ENCODE data around the gene OR51I1. TPM values are rescaled to one million over a fixed set of nuclear protein-coding genes. Genes with fewer than 3 reads are reported as not detected.

The OR51I1 gene
- total and polyA plus RNA-seq, 2 of the 13 experiments (the other 11 are each of a cell fraction or from before 2014, with no cell fraction given) = 0.09 TPM; not detected in 1

DNA sequence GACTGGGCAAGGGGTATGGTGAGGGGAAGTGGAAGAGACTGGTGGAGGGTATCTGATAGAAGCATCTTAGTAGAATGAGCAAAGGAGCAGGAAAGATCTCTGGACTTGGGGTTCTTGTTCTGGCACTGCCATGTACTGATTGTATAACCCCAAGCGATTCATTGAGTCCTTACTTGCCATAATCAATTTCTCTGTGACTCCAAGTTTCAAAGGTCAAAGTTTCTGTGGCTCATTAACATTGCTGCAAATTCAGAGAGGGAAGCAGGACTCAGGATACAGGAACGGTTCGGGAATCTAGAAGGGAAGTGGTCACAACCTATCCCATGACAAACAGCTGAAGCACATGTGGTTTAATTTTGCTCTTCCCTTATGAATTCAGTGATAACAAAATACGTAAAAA, 8.1 kb upstream of the OR51I1 start:
- no peaks in the 10 kb centered on the region for H3K9me3 ChIP-seq (ENCODE audit: low read length)
- 4% methylated on average over 4 of the region's 4 CpGs for WGBS (ENCODE audit: low lambda C conversion rate)
- BruUV-seq (replicated peaks) = no TSS peak
- H3K9ac ChIP-seq (ENCODE audit: insufficient read depth, low read depth, low read length) = no peak overlapping the region
- FAIRE-seq = no peak
- no peak for DNase-seq (ENCODE audit: low spot score)
- TF ChIP-seq TMF1 (CRISPR knock-in tag; IDR thresholded peaks at IDR 0.05; ENCODE audit: low read depth) (no peak), BRD4 (CRISPR knock-in tag; IDR thresholded peaks at IDR 0.05) (no peak), SIN3A (IDR thresholded peaks at IDR 0.05; ENCODE audit: borderline replicate concordance, low read depth, low read length) (no peak), JARID2 (CRISPR knock-in tag; IDR thresholded peaks at IDR 0.05; ENCODE audit: insufficient replicate concordance) (no peak), ZNF616 (CRISPR knock-in tag; IDR thresholded peaks at IDR 0.05; ENCODE audit: low read depth) (no peak), HNRNPUL1 (IDR thresholded peaks at IDR 0.05; ENCODE audit: low read depth, low read length) (no peak), PHF21A (CRISPR knock-in tag; IDR thresholded peaks at IDR 0.05) (no peak), TBL1XR1 (IDR thresholded peaks at IDR 0.05; ENCODE audit: borderline replicate concordance, low read length, partially characterized antibody) (no peak), ETV5 (CRISPR knock-in tag; IDR thresholded peaks at IDR 0.05; ENCODE audit: borderline replicate concordance) (no peak), ZBTB38 (CRISPR knock-in tag; IDR thresholded peaks at IDR 0.05) (no peak), SP1 (IDR thresholded peaks at IDR 0.05) (no peak), SP1 (CRISPR knock-in tag; IDR thresholded peaks at IDR 0.05) (no peak)
- TF ChIP-seq, protein P1, sequence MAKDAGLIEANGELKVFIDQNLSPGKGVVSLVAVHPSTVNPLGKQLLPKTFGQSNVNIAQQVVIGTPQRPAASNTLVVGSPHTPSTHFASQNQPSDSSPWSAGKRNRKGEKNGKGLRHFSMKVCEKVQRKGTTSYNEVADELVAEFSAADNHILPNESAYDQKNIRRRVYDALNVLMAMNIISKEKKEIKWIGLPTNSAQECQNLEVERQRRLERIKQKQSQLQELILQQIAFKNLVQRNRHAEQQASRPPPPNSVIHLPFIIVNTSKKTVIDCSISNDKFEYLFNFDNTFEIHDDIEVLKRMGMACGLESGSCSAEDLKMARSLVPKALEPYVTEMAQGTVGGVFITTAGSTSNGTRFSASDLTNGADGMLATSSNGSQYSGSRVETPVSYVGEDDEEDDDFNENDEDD (CRISPR knock-in tag; IDR thresholded peaks at IDR 0.05; ENCODE audit: borderline replicate concordance) = no peak
- TF ChIP-seq, protein P2, sequence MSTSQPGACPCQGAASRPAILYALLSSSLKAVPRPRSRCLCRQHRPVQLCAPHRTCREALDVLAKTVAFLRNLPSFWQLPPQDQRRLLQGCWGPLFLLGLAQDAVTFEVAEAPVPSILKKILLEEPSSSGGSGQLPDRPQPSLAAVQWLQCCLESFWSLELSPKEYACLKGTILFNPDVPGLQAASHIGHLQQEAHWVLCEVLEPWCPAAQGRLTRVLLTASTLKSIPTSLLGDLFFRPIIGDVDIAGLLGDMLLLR (CRISPR knock-in tag; IDR thresholded peaks at IDR 0.05) = no peak
- in situ Hi-C loops (cut with HindIII; ENCODE audit: extremely low pct_ligation_motif_present, low pct_unique_long_range_greater_than_20kb) (no loop called here), intact Hi-C loops (cut with micrococcal nuclease; ENCODE audit: unreplicated experiment) (no loop called here)
- no peaks in the 10 kb centered on the region for H3K36me3 ChIP-seq (replicated peaks in 1 of 2; ENCODE audit: control insufficient read depth in 1 of 2, insufficient read depth in 2 of 2, low read length in 2 of 2)
- ATAC-seq = no peak
- H3K4me2 ChIP-seq (ENCODE audit: low read depth, low read length) = no peak overlapping the region
- no peaks in the 10 kb centered on the region for H3K4me1 ChIP-seq (ENCODE audit: insufficient read depth, low read length)
- H3K27me3 ChIP-seq (ENCODE audit: control insufficient read depth in 1 of 2, insufficient read depth in 2 of 2, low read length in 2 of 2) = 0 out of 5 replicates have a peak, but pooled peaks cover 0 to 9% of the 10 kb centered on the region in 2 experiments
- H3K4me3 ChIP-seq (replicated peaks in 1 of 3; ENCODE audit: insufficient read depth in 1 of 3, low read depth in 2 of 3, low read length in 3 of 3) = no peak overlapping the region
- H2AFZ ChIP-seq (ENCODE audit: low read length) = no peak overlapping the region
- no peaks in the 10 kb centered on the region for H4K20me1 ChIP-seq (ENCODE audit: insufficient read depth, low read length)
- H3K27ac ChIP-seq (ENCODE audit: extremely low read length, insufficient read depth, low read length) = no peak overlapping the region
- ChIA-PET CTCF (ENCODE audit: low intra/inter-chr PET ratio, low total read pairs) (no interaction called here), POLR2A (no interaction called here)
- no peaks in the 10 kb centered on the region for H3K79me2 ChIP-seq (ENCODE audit: insufficient read depth, low read length)

All from HepG2 (cell line).